CD4-positive, alpha-beta T cell treated with Interleukin-21 for 1 hour (primary cell): ENCODE measurements around the gene NUP42.
"Not testable (repeated sequence)": the region's sequence is repeated elsewhere in the genome, so short reads cannot be mapped to it uniquely, and the experiment has no call there.

Experiments
- DNase-seq: peaks from one replicate; pipeline ENCODE4 v3.0.0-alpha.2; 2020

NUP42 gene

DNA sequence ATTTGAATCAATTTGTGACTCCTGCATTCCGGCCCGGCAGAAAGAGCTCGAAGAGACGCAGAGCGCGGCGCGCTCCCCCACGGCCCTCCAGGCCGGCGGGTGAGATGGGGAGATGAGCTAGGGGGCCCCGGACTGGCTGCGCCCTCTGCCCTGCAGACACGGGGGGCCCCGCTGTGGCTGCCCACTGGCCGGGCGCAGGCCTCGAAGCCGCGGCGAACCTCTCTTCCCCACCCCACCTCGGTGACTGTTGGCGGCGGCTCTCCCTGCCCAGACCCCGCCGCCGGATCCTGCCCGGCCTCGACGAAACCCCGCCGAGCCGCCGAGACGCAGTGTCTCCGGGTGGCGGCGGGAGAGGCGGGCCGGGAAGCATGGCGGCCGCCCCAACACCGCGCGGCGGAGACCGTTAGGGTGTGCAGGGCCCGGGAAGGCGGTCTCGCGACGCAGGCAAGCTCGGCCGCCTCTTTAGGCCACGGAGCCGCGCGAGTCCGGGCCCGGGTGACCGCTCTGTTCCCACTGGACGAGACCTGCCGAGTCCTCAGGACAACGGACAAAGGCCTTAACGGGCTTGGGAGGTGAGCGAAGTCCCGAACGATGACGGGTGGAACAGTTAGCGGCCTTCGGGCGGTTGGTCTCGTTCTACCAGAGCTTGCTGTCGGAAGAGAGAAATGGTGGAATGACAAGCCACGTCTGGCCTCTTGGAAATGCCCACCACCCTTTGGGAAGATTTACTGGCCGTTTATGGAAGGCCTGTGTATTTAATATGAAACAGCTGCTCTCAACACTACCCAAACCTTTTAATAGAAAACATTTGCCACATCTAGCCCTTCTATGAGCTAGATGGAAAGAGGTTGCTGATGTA is 24.3 kb downstream of the NUP42 start:
- DNase-seq, result no peak

DNA sequence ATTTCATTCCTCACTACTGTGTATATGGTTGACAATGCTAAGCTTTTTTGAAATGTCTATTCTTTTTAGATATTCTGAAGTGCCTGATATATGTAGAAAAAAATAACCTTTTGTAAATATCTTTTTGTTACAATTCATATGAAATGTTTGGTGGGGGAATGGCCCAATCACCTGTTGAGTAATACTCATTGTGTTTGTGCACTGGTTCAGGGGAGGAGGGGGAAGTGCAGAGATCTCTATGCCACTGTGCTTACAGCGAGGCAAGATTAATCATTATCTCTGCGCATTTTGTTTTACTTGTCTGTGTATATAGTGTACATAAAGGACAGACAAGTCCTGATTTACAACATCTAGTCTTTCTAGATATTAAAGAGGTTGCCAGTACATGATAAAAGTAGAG is 25.2 kb downstream of the NUP42 start:
- no peak for DNase-seq

DNA sequence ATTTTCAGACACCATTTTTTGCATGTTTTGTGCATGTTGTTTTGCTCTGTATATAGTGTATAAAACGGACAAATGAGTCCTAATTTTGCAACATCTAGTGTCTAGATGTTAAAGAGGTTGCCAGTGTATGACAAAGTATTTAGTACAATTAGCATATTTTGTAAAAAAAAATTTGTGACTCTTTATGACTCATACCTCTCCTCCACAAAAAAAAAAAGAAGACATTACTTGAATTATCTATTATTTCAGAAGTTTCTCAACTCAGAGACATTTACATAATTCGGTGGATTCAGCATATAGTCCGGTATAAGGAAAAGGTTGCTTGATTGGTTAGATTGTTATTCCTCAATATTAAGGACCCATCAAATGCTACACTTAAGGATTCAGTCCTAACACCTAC is 26.0 kb downstream of the NUP42 start:
- DNase-seq, result no peak

DNA sequence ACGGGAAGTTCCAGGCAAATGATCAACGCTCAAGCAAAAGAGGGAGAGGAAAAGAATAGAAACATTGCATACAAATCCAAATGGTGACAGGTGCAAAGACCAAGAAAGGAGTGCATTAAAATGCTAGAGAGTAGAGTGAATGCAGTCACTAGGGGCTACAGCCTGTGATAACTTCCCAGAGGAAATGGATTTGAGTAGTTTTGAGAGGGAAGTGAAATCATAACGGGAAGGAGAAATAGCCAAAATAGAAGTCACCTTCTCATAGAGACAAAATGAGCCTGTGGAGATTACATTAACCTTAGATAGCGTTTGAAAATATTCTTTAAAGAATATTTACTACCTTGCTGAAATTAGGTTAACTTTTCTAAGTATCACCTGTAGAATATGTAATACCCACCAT is 26.5 kb downstream of the NUP42 start:
- no peak for DNase-seq

DNA sequence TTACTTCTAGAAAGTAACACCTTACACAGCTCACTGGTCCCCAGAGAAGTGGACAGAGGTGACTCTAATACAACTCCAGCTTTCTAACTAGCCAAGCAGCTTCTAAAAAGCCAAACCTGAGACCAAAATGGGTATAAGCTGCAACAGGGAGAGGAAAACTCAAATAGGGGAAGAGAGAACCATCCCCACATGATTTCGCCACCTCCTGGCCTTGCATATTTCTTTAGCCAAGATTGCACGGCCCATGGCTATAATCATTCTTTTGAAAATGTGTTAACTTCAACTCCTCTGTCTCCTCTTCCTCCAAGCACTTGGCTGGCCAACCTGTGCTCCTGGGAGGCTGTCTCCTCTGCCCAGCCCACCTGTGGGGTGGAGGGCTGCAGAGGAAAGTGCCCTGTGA is 28.7 kb downstream of the NUP42 start:
- no peak for DNase-seq

DNA sequence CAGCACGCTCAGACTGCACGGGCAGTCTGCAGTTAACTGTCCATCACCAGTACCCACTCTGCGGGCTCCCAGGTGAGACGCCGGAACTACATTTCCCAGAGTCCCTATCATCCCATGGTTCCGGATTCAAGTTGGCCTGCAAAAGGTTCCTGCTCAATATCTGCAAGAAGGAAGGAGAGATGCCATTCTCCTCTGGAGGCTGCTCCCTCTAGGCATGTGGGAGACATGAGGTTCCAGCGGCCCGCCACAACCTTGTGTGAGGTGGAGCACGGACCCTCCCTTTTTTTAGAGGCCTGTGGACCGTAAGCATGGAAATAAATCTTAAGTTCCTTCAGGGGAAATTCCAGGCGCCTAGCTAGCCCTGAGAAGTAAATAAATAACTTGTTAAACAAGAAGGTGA is 29.7 kb downstream of the NUP42 start:
- no peak for DNase-seq

DNA sequence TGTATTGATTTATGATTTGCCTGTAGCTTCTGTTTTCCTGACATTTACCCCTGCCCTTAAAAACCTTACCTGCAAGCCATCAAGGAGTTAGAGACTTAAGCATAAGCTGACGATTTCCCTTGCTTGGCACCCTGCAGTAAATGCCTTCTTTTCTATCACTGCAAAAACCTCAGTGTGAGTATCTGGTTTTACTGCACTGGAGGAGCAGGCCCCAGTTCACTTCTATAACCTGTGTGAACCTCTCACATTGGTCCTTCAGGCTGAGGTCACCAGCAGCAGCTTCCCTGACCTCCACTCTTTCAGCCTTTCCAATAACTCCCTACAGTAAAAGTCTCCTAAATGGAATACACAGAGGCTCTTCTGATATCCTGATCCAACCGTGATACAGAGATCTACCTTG is 30.5 kb downstream of the NUP42 start:
- DNase-seq, result no peak

DNA sequence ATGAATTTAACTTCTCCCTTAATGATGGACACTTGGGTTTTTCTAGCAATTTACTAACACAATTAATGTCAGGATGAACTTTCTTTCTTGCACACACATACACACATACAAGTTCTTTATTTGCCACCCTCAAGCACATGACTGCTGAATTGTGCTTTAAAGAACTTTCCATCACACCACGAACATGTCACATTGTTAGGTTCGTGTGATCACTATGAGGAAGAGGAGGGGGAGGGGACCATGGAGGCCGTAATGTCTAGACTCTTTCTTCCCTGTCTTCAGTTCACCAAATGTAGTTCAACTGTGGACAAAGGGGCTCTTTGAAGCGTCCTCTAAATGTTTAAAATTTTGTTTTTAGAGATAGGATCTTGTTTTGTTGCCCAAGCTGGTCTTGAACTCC is 31.0 kb downstream of the NUP42 start:
- DNase-seq, result no peak

DNA sequence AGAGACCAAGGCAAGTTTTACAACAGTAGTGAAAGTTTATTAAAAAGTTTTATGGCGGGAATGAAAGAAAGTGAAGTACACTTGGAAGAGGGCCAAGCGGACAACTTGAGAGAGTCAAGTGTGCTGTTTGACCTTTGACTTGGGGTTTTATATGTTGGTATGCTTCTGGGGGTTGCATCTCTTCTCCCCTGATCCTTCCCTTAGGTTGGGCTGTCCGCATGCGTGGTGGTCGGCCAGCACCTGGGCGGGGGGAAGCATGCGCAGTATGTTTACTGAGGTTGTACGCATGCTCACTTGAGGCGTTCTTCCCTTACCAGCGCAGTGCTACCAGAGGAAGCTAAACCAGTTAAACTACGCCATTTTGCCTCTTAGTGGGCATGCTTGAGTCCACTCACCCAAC is 31.9 kb downstream of the NUP42 start:
- no peak for DNase-seq

DNA sequence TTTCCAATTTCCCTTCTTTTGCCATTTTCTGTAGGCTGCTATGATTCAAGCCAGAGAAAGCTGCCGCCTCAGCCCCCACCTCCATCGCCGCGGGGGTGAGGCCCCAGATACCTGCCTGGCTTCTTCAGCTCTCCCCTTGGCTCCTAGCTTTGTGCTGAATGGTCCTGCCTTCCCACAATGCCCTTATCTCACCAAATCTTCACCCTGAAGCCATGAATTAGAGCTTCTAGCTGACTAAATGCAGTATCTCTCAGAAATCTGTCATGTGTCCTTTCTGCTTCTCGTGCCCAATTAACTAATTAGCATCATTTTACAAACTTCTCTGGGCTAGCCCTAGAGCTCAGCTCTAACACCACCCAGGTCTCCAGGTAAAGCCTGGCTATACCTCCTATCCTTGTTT is 32.6 kb downstream of the NUP42 start:
- no peak for DNase-seq

DNA sequence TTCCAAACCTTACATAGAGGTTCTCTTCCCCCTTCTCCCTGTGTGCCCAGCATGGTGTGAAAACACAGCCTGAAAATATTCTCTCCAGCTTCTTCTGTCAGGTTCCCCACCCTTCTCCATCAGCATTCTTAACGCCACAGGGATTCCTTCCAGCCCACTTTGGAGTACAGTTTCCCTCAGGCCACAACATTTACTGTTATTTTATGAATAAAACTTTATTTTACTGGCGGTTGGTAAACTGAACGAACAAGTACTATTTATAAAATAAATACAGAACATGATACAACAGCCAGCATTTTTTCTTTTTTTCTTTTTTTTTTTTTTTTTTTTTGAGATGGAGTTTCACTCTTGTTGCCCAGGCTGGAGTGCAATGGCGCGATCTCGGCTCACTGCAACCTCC is 33.1 kb downstream of the NUP42 start:
- DNase-seq, result no peak

DNA sequence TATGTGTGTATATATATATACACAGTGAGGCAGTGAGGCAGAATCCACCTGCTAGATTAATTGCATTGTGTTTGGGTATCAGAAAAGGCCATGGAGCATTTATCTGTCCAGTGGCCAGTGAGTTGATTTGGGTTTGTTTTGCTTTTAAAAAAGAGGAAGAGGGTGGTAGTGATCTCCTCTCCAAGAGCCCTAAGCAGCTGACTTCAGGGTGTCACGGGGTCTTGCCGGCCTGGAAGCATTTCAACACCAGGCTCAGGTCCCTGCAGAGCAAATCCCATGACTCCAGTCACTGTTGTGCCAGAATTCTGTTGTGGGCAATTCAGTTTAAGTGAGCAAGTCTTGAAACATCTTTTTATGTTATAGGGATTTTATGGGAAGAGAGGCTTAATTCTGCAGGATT is 34.2 kb downstream of the NUP42 start:
- no peak for DNase-seq

DNA sequence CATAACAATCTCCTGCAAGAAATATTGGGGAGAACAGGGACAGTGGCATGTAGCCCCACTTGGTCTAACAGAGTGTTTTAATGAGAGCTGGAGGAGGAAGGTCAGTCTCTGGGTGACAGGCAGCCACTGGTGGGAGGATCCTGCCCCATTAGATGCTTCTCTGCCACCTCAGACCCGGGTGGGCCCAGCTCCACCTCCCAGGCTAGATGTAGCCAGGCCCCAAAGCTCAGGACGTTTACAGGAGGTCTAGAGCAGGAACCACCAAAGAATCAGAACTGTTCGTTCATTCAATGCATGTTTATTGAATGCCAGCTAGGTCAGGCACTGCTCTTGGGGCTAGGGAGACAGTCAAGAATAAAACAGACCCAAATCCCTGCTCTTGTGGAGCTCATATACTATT is 36.3 kb downstream of the NUP42 start:
- no peak for DNase-seq

DNA sequence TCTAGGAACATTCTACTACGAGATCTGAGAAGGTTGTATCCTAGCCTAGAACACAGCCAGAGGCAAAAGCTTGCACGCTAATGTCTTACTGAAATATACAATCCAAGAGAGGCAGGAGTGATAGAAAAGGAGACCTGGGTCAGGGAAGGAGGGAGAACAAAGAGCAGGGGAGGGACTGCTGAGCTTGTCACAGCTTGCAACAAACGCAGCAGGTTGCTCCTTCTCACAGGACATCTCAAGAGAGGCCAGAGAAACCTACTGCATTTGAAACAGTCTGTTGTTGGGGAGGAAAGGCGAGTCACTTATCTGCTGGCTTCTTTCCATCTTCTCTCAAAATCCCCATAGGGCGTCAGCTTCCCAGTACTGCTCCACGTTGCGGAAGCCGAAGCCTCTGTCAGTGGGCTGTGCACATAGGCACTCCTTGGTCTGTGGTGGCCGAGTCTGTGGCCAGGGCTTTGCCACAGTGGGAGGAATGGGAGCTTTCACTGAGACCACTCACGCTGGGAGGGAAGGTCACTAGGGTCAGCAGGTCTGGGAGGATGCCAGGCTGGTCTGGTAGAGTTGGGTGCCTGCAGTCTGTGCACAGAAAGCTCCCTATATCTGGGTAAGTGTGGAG is 39.0 kb downstream of the NUP42 start:
- no peak for DNase-seq

DNA sequence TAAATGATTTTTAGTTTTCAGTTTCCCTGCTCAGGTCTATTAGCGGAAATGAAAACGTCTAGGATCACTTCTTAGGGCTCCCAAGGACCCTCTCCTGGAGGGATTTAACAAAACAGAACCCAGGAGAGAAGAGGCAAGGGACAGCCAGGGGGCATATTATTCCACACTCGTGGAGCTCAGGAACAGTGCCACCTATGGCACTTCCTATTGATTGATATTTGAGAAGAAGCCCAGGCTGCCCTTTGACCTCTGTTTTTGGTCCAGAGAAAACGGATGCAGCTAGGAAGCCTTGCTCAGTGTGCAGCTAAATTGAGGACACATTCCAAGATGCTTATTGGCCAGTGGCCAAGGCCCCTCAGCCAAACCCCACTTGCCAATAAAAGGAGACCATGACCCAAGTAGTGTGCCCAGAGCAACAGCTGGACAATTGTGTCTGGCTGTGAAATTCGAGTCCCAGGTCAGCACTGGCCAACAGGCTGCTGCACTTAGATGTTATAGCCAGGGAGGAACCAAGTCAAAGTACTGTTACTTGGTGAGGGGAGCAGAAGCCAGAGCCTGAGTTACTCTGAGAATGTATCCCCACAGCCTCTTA is 40.7 kb downstream of the NUP42 start:
- no peak for DNase-seq

DNA sequence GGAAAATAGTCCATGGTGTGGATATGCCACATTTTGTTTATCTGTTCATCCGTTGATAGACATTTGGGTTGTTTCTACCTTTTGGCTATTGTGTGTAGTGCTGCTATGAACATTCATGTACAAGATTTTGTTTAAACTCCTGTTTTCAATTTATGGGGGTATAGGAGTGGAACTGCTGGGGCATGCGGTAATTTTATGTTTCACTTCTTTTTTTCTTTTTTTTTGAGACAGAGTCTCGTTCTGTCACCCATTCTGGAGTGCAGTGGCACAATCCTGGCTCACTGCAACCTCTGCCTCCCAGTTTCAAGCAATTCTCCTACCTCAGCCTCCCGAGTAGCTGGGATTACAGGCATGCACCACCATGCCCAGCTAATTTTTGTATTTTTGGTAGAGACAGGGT is 42.5 kb downstream of the NUP42 start:
- not testable (repeated sequence) for DNase-seq

DNA sequence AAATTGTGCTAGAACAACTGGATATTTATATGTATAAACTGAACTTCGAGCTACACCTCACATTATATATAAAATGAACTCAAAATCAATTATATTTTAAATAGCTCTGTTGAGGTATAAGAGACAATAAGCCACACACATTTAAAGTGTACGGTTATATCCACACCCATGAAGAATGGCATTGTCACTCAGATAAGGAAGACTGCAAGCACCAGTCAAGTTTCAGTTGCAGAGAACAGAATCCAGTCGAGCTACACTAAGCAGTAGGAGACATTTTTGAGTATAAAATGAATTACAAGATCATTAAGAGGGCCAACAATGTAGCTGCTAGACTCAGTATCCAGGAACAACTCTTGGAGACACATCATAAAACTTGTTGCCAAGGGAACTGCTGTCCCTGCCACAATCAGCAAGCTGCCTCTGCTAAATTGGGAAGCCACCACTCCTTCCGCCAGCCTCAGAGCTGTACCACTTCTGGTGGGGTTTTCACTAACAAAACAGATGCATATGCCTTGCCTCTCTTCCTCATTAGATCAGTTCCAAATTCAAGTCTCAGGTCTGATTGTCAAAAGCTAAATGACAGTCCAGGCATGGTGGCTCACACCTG is 45.1 kb downstream of the NUP42 start:
- no peak for DNase-seq

DNA sequence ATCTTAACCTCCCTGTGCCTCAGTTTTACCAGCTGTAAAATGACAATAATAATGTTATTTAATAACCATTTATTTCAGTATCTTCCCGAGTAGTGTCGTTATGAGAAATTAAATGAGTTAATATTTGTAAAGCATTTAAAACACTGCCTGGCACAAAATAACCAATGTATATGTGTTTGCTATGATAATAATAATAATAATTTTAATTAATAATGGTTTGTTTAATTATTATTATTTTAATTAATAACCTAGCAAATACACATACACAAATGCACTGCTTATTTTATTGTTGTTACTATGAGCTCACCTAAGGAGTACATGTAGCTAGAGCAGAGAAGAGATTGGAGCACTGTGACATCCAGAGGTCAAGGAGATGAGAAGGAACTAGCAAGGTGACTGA is 46.6 kb downstream of the NUP42 start:
- DNase-seq, result no peak

DNA sequence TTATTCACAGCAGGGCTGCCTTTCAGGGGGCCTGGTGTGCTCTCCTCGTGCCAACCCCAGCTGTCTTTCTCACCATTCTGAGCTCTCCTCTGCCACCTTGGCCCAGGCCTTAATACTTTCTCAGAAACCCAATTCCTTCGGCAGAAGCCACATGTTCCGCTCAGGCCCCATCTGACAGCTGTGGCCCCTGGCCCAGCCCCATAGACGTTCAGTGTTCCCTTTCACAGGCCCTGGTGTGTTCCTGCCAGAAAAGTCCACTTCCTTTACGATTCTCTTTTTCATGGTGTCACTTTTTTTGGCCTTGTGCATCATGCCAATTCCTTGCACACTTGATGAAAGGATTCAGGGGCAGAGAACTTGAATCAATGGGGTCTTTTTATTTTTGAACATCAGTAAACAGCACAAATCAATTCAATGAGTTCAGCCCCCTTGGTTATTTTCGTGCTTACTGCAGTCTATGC is 48.8 kb downstream of the NUP42 start:
- DNase-seq, result no peak

DNA sequence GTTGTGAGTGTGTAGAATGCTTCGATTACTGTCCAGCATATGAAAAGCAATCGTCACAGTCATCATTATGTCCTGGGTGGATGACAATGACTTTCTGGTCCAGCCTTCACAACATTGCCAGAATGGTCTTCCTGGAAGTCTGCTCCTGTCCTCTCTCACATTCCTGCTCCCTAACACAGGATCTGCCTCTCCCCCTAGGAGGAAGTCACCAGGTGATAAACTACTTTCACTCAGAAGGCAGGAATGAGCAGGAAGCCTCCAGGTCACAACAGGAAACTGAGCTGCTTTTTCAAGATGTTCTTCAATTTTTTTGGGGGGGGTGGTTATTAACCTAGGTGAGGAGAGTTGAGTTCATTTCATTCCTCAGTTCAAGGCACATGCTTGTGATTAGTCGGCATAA is 51.1 kb downstream of the NUP42 start:
- DNase-seq, result no peak

DNA sequence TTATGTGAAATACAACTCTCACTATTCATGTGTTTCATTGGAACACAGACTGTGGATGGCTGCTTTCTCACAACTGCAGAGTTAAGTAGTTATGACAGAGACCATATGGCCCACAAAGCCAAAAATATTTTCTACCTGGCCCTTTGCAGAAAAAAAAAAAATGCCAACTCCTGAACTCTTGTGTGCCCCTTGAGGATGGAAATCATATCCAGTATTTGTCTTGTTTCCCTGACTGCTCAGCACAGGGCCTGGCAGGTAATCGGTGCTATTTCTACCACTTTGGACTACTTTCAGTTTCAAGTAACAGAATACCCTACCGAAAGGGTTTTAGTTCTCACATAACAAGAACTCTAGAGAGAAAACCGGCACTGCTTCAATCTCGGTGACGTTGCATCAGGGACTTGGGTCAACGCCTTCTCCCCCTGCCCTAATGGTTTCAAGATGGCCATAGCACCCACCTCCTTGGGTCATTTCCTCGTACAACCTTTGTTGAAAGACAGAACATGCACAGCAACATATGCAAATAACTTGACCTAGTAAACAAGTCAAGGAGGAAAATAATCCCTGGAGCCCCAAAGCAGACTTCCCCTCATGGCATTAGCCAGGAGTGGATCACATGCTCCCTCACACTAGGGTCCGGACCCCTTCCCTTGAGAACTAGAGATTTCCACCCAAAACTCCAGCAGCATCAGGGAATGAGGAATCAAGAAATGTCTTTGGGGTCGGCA is 52.9 kb downstream of the NUP42 start:
- no peak for DNase-seq

DNA sequence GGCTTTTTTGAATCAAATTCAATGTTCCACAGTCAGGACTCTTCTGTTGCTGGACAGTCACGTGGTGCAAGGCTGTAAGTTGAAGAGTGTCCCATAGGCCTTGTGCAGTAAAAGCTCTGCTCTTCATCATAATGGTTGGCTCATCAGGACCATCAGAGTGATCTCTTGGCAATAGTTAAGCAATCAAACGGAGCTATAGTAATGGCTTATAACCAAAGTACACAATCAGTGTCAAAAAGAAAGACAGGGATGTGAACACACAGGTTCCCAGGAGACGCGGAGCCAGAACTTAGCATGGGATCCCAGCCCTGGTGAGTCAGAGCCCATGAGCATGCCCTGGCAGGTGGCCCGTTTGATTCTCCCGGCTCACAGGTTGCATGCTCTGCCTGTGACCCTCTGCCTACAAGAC is 54.0 kb downstream of the NUP42 start:
- no peak for DNase-seq

DNA sequence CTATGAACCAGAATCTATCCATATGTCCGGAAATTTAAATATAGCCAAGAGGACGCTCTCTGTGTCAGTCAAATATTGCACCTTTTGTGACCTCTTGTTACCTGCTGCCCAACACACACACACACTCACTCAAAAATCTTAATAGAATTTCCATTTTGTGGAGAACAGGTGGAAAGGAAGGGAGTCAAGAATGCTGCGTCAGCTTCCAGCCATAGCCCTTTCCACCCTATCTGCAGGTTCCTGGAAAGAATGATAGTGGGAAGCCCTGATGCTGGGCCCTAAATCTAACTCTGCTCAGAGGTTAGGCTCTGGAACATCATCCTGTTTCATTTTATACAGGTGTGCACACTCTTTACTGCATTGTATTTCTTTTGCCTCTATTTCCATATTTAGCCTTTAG is 55.2 kb downstream of the NUP42 start:
- no peak for DNase-seq
